ENCODE results near the gene EPHA4.

Gene EPHA4

GRCh38 chr2:221443645-221444044, 128.5 kb downstream of the EPHA4 start:
- peak; percentile 48 to 49 for DNase-seq (ENCODE audit: low read depth in 2 of 2)

GRCh38 chr2:221442128-221442527, 130.0 kb downstream of the EPHA4 start:
- DNase-seq (ENCODE audit: low read depth in 2 of 2), result no peak

- DNase-seq (ENCODE audit: low read depth in 2 of 2), result no peak
Observed at GRCh38 chr2:221439761-221440479, 132.2 kb downstream of the EPHA4 start.

- no peak for DNase-seq (ENCODE audit: low read depth in 2 of 2)
Observed at GRCh38 chr2:221437056-221437455, 135.0 kb downstream of the EPHA4 start.

GRCh38 chr2:221435171-221435570, 136.9 kb downstream of the EPHA4 start:
- no peak for DNase-seq (ENCODE audit: low read depth in 2 of 2)

- DNase-seq (ENCODE audit: low read depth in 2 of 2), result no peak
Observed at GRCh38 chr2:221434142-221434541, 138.0 kb downstream of the EPHA4 start.

- no peak for DNase-seq (ENCODE audit: low read depth in 2 of 2)
Observed at GRCh38 chr2:221431477-221431876, 140.6 kb downstream of the EPHA4 start.

- DNase-seq (ENCODE audit: low read depth in 2 of 2), result no peak
Observed at GRCh38 chr2:221429741-221430491, 142.2 kb downstream of the EPHA4 start.

GRCh38 chr2:221428896-221429295, 143.2 kb downstream of the EPHA4 start:
- DNase-seq (ENCODE audit: low read depth in 2 of 2), result no peak

GRCh38 chr2:221426929-221427328, 145.2 kb downstream of the EPHA4 start:
- no peak for DNase-seq (ENCODE audit: low read depth in 2 of 2)

GRCh38 chr2:221425891-221426290, 146.2 kb downstream of the EPHA4 start:
- DNase-seq (ENCODE audit: low read depth in 2 of 2), result no peak

- DNase-seq (ENCODE audit: low read depth in 2 of 2), result no peak
Observed at GRCh38 chr2:221425353-221425752, 146.8 kb downstream of the EPHA4 start.

GRCh38 chr2:221423210-221423804, 148.8 kb downstream of the EPHA4 start:
- no peak for DNase-seq (ENCODE audit: low read depth in 2 of 2)

GRCh38 chr2:221422516-221423209, 149.4 kb downstream of the EPHA4 start:
- DNase-seq (ENCODE audit: low read depth in 2 of 2), result no peak

- DNase-seq (ENCODE audit: low read depth in 2 of 2), result no peak
Observed at GRCh38 chr2:221420245-221420644, 151.9 kb downstream of the EPHA4 start.

- DNase-seq (ENCODE audit: low read depth in 2 of 2), result no peak
Observed at GRCh38 chr2:221415789-221416188, 156.3 kb downstream of the EPHA4 start.

- DNase-seq (ENCODE audit: low read depth in 2 of 2), result no peak
Observed at GRCh38 chr2:221412978-221413377, 159.1 kb downstream of the EPHA4 start.

GRCh38 chr2:221410487-221410886, 161.6 kb downstream of the EPHA4 start:
- DNase-seq (ENCODE audit: low read depth in 2 of 2), result no peak

- DNase-seq (ENCODE audit: low read depth in 2 of 2), result no peak
Observed at GRCh38 chr2:221407765-221408164, 164.3 kb downstream of the EPHA4 start.

GRCh38 chr2:221405521-221405920, 166.6 kb downstream of the EPHA4 start:
- DNase-seq (ENCODE audit: low read depth in 2 of 2), result no peak

GRCh38 chr2:221402072-221402471, 170.0 kb downstream of the EPHA4 start:
- peak; percentile 30 to 34 for DNase-seq (ENCODE audit: low read depth in 2 of 2)

GRCh38 chr2:221400411-221400810, 171.7 kb downstream of the EPHA4 start:
- DNase-seq (ENCODE audit: low read depth in 2 of 2), result no peak

Measured in fibroblast of skin of left quadriceps (primary cell).